ENCODE results near the gene GRIN2A.

- TF ChIP-seq CTCF (IDR thresholded peaks at IDR 0.05; ENCODE audit: low read length) (no peak), EZH2phosphoT487 (IDR thresholded peaks at IDR 0.05; ENCODE audit: low read length) (no peak), EZH2 (optimal IDR thresholded peaks at IDR 0.05; ENCODE audit: low read depth, low read length) (no peak)
These were observed 55.5 kb downstream of the GRIN2A start for GRCh38 chr16:10126686-10127085.
